ENCODE results near the gene POGLUT2. TPM values are rescaled to one million over a fixed set of nuclear protein-coding genes. Genes with fewer than 3 reads are reported as not detected.

POGLUT2 gene
- total and polyA plus RNA-seq, 10 of the 15 experiments (the other 5 are each of a cell fraction or from before 2014, with no cell fraction given): 2.9 to 11.3 (median 7.6) TPM

DNA sequence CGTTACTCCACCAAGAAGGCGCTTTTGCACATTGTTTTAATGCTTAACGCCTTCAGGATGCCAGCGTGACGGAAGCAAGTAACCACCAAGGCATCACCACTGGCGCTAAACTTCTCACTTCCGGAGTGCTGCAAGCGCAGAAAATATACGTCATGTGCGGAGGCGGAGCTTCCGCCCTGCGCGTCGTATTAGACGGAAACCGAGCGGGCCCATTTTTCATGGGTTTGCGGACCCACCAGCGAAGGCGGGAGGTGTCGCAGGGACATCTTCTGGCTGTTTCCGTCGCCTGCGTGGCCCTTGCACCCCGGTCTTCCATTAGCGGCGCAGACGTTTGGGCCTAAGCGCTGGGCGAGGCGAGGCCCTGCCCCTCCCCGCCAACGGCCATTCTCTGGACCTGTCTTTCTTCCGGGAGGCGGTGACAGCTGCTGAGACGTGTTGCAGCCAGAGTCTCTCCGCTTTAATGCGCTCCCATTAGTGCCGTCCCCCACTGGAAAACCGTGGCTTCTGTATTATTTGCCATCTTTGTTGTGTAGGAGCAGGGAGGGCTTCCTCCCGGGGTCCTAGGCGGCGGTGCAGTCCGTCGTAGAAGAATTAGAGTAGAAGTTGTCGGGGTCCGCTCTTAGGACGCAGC lies 47.0 kb upstream of the POGLUT2 start, which contains the start of gene ERCC5 (continued):
- TF ChIP-seq, protein P1, sequence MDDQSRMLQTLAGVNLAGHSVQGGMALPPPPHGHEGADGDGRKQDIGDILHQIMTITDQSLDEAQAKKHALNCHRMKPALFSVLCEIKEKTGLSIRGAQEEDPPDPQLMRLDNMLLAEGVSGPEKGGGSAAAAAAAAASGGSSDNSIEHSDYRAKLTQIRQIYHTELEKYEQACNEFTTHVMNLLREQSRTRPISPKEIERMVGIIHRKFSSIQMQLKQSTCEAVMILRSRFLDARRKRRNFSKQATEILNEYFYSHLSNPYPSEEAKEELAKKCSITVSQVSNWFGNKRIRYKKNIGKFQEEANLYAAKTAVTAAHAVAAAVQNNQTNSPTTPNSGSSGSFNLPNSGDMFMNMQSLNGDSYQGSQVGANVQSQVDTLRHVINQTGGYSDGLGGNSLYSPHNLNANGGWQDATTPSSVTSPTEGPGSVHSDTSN (IDR thresholded peaks at IDR 0.05; ENCODE audit: insufficient replicate concordance, low read depth, low read length): peak; percentile 56
- TF ChIP-seq ZNF274 (IDR thresholded peaks at IDR 0.05; ENCODE audit: insufficient read depth, insufficient read length) (no peak), TARDBP (IDR thresholded peaks at IDR 0.05; ENCODE audit: borderline replicate concordance) (no peak), PAX5 (IDR thresholded peaks at IDR 0.05; ENCODE audit: borderline replicate concordance, low read depth, low read length) (no peak), RB1 (IDR thresholded peaks at IDR 0.05; ENCODE audit: borderline replicate concordance) (peak; percentile 85; the same call in 1 of the 2 replicates), CREM (IDR thresholded peaks at IDR 0.05; ENCODE audit: low read depth) (peak; percentile 99), TBL1XR1 (IDR thresholded peaks at IDR 0.05; ENCODE audit: low read depth, low read length) (no peak), RFX5 (IDR thresholded peaks at IDR 0.05; ENCODE audit: low read depth, low read length) (no peak), ATF7 (IDR thresholded peaks at IDR 0.05; ENCODE audit: low read depth) (peak; percentile 90), ZZZ3 (IDR thresholded peaks at IDR 0.05; ENCODE audit: control insufficient read depth, insufficient read length, low read depth) (no peak), MTA2 (IDR thresholded peaks at IDR 0.05; ENCODE audit: low read depth) (no peak), BCL11A (IDR thresholded peaks at IDR 0.05; ENCODE audit: low read depth, low read length) (0 out of 2 replicates have a peak, but pooled peaks have one; percentile 2), WRNIP1 (IDR thresholded peaks at IDR 0.05; ENCODE audit: borderline replicate concordance, low read depth, low read length) (0 out of 2 replicates have a peak, but pooled peaks have one; percentile 77), BHLHE40 (IDR thresholded peaks at IDR 0.05; ENCODE audit: borderline replicate concordance in 1 of 2, low read depth in 2 of 2, low read length in 1 of 2) (peak in 1 of 2 experiments; percentile 77; a peak in 2 of 4 replicates), CHD4 (IDR thresholded peaks at IDR 0.05) (no peak), ZNF207 (IDR thresholded peaks at IDR 0.05; ENCODE audit: borderline replicate concordance) (peak; percentile 96), FOXK2 (IDR thresholded peaks at IDR 0.05) (peak; percentile 86), RELA (IDR thresholded peaks at IDR 0.05; ENCODE audit: borderline replicate concordance, partially characterized antibody) (peak; percentile 85)
- TF ChIP-seq, protein P2, sequence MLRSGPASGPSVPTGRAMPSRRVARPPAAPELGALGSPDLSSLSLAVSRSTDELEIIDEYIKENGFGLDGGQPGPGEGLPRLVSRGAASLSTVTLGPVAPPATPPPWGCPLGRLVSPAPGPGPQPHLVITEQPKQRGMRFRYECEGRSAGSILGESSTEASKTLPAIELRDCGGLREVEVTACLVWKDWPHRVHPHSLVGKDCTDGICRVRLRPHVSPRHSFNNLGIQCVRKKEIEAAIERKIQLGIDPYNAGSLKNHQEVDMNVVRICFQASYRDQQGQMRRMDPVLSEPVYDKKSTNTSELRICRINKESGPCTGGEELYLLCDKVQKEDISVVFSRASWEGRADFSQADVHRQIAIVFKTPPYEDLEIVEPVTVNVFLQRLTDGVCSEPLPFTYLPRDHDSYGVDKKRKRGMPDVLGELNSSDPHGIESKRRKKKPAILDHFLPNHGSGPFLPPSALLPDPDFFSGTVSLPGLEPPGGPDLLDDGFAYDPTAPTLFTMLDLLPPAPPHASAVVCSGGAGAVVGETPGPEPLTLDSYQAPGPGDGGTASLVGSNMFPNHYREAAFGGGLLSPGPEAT (IDR thresholded peaks at IDR 0.05; ENCODE audit: low read depth): peak; percentile 97
- TF ChIP-seq, protein P3, sequence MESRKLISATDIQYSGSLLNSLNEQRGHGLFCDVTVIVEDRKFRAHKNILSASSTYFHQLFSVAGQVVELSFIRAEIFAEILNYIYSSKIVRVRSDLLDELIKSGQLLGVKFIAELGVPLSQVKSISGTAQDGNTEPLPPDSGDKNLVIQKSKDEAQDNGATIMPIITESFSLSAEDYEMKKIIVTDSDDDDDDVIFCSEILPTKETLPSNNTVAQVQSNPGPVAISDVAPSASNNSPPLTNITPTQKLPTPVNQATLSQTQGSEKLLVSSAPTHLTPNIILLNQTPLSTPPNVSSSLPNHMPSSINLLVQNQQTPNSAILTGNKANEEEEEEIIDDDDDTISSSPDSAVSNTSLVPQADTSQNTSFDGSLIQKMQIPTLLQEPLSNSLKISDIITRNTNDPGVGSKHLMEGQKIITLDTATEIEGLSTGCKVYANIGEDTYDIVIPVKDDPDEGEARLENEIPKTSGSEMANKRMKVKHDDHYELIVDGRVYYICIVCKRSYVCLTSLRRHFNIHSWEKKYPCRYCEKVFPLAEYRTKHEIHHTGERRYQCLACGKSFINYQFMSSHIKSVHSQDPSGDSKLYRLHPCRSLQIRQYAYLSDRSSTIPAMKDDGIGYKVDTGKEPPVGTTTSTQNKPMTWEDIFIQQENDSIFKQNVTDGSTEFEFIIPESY (IDR thresholded peaks at IDR 0.05): no peak
- TF ChIP-seq, protein P4, sequence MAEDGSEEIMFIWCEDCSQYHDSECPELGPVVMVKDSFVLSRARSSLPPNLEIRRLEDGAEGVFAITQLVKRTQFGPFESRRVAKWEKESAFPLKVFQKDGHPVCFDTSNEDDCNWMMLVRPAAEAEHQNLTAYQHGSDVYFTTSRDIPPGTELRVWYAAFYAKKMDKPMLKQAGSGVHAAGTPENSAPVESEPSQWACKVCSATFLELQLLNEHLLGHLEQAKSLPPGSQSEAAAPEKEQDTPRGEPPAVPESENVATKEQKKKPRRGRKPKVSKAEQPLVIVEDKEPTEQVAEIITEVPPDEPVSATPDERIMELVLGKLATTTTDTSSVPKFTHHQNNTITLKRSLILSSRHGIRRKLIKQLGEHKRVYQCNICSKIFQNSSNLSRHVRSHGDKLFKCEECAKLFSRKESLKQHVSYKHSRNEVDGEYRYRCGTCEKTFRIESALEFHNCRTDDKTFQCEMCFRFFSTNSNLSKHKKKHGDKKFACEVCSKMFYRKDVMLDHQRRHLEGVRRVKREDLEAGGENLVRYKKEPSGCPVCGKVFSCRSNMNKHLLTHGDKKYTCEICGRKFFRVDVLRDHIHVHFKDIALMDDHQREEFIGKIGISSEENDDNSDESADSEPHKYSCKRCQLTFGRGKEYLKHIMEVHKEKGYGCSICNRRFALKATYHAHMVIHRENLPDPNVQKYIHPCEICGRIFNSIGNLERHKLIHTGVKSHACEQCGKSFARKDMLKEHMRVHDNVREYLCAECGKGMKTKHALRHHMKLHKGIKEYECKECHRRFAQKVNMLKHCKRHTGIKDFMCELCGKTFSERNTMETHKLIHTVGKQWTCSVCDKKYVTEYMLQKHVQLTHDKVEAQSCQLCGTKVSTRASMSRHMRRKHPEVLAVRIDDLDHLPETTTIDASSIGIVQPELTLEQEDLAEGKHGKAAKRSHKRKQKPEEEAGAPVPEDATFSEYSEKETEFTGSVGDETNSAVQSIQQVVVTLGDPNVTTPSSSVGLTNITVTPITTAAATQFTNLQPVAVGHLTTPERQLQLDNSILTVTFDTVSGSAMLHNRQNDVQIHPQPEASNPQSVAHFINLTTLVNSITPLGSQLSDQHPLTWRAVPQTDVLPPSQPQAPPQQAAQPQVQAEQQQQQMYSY (CRISPR knock-in tag; IDR thresholded peaks at IDR 0.05): no peak
- TF ChIP-seq, protein P5, sequence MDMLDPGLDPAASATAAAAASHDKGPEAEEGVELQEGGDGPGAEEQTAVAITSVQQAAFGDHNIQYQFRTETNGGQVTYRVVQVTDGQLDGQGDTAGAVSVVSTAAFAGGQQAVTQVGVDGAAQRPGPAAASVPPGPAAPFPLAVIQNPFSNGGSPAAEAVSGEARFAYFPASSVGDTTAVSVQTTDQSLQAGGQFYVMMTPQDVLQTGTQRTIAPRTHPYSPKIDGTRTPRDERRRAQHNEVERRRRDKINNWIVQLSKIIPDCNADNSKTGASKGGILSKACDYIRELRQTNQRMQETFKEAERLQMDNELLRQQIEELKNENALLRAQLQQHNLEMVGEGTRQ (IDR thresholded peaks at IDR 0.05; ENCODE audit: borderline replicate concordance, low read depth, low read length): no peak
